Chondrocyte (in vitro differentiated cells): ENCODE data around the gene PCK1. TPM values are rescaled to one million over a fixed set of nuclear protein-coding genes. Genes with fewer than 3 reads are reported as not detected.

Experiments
- DNase-seq: peaks from one replicate; pipeline ENCODE4 v3.0.0; 2021; ENCODE audit warnings: mixed read lengths, low spot score
- H3K27ac Mint-ChIP-seq: one replicate; pipeline ENCODE4 v1.8.0; 2021; ENCODE audit warnings: mild to moderate bottlenecking, moderate library complexity, mixed read lengths; ENCODE audit not compliant: unreplicated experiment
- H3K27me3 Mint-ChIP-seq: 2 replicates; pipeline ENCODE4 v1.8.0; 2021; ENCODE audit warnings: low read depth, mixed read lengths
- H3K36me3 Mint-ChIP-seq: 2 replicates; pipeline ENCODE4 v1.8.0; 2021; ENCODE audit warnings: low read depth, mixed read lengths
- H3K4me1 Mint-ChIP-seq: 2 replicates; pipeline ENCODE4 v1.8.0; 2021; ENCODE audit warnings: low read depth, mild to moderate bottlenecking, mixed read lengths
- H3K4me3 Mint-ChIP-seq: one replicate; pipeline ENCODE4 v1.8.0; 2021; ENCODE audit warnings: mild to moderate bottlenecking, moderate library complexity, mixed read lengths; ENCODE audit not compliant: unreplicated experiment
- H3K9me3 Mint-ChIP-seq: 2 replicates; pipeline ENCODE4 v1.8.0; 2021; ENCODE audit warnings: low read depth, mixed read lengths
- CTCF ChIP-seq: fragments of 200-600 bp; sonication (generic); IDR thresholded peaks from 2 replicates; pipeline ENCODE4 v1.5.0; 2021; ENCODE audit warnings: antibody characterized with exemption, mild to moderate bottlenecking, moderate library complexity
- total RNA-seq: library from RNA; stranded (reverse); gene quantifications from 3 replicates; pipeline ENCODE4 v1.2.1, GENCODE V29; 2021

PCK1 gene
- total RNA-seq, 1 donor from 2014 or later, result not detected

GRCh38 chr20:57526087-57526884 is 34.6 kb upstream of the PCK1 start:
- no peak overlapping the region for H3K4me3 Mint-ChIP-seq
- H3K27me3 Mint-ChIP-seq, result peaks cover 9% of the 10 kb centered on the region
- DNase-seq, result no peak
- no peak overlapping the region for H3K27ac Mint-ChIP-seq
- H3K4me1 Mint-ChIP-seq, result no peaks in the 10 kb centered on the region
- TF ChIP-seq CTCF, result peak; percentile 31
- no peaks in the 10 kb centered on the region for H3K9me3 Mint-ChIP-seq
- H3K36me3 Mint-ChIP-seq, result no peaks in the 10 kb centered on the region

DNA sequence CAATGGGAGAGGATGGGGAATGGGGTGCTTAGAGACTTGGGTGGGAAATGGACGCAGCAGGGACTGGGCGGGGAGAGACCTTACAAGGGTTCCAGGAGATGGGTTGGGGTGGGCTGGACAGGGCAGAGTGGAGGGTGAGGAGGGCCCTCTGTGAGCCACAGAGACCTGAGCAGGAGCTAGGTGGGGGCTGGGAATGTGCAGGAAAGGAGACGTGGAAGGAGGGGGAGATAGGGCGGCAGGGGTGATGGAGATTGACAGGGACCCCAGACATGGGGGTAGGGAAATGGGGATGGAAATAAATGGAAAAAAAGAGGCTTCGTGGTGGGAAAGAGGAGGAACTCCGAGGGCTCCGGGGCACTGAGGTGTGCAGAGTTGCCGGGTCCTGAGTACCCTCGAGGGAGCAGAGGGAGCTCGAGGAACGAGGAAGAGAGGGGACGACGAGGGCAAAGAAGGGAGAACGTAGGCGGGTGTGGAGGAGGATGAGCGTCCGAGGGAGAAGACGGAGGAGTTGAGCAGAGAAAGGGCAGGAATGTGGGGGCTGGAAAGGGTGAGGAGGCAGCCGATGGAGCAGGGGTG is 33.9 kb upstream of the PCK1 start:
- H3K27me3 Mint-ChIP-seq, result peaks cover 9% of the 10 kb centered on the region
- no peaks in the 10 kb centered on the region for H3K36me3 Mint-ChIP-seq
- H3K4me1 Mint-ChIP-seq, result no peaks in the 10 kb centered on the region
- H3K9me3 Mint-ChIP-seq, result no peaks in the 10 kb centered on the region
- no peak overlapping the region for H3K4me3 Mint-ChIP-seq
- TF ChIP-seq CTCF, result peak; percentile 23
- H3K27ac Mint-ChIP-seq, result no peak overlapping the region
- no peak for DNase-seq

DNA sequence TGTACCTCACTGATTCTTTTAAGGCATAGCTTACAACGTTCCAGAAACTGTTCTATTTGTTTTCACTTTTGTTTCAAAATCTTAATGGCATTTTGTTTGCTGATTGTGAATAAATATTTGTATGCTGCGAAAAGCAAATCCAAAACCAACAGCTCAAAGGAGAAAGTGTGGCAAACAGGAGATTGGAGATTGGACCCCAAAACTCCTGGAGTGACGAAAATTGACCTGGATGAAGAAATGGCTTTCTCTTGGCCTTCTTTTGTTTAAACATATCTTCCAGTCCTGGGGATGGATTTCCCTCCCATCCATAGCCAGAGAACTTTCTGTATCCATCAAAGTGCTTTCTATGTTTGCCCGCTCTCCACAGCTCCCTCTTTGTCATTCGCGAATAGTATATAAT is 33.2 kb upstream of the PCK1 start:
- Mint-ChIP-seq H3K4me1 (no peaks in the 10 kb centered on the region), H3K9me3 (peaks cover 1% of the 10 kb centered on the region), H3K27ac (no peak overlapping the region), H3K4me3 (no peak overlapping the region), H3K36me3 (peaks cover 1% of the 10 kb centered on the region), H3K27me3 (peaks cover 15% of the 10 kb centered on the region)
- DNase-seq, result no peak
- TF ChIP-seq CTCF, result no peak

DNA sequence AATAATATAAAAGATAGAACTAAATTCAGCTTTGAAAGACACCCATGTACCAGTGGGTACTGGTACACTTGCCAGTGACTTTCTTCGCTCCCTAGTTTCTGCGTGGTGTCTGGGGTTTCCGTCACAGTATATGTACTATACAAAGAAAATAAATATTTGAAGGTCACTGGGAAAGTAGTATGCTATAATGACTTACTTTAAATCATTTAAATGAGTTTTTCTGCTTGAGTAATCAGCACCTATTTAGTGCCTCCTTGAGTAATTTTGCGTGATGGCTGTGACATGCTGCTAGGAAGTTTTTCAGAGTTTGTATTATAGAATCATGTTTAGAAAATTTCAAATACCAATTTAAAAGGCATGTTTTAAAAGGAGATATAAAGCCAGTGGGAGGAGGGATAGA is 32.8 kb upstream of the PCK1 start:
- peaks cover 18% of the 10 kb centered on the region for H3K27me3 Mint-ChIP-seq
- DNase-seq, result no peak
- no peak overlapping the region for H3K27ac Mint-ChIP-seq
- H3K4me3 Mint-ChIP-seq, result no peak overlapping the region
- H3K36me3 Mint-ChIP-seq, result peaks cover 2% of the 10 kb centered on the region
- peaks cover 4% of the 10 kb centered on the region for H3K9me3 Mint-ChIP-seq
- TF ChIP-seq CTCF, result no peak
- H3K4me1 Mint-ChIP-seq, result no peaks in the 10 kb centered on the region

DNA sequence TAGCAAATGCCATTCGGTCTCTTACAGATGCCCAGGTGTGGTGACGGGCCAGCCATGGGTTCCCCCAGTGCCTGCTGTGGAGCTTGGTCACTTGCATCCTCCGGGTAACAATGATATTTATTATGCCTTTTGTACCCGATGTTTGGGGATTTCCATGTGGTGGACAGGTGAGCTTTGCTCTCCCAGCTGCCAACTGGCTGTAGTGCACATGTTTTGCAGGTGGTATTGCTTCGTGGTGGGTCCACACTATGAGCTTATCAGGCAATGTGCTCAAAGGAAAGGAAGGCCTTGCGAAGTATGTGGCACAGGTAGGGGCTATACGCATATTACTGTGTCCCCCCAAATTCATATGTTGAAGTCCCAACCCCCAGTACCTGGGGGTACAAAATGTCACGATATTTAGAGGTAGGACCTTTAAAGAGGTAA is 31.7 kb upstream of the PCK1 start:
- peaks cover 9% of the 10 kb centered on the region for H3K9me3 Mint-ChIP-seq
- peaks cover 5% of the 10 kb centered on the region for H3K36me3 Mint-ChIP-seq

More for the DNA sequence above, 31.7 kb upstream of the PCK1 start:
- Mint-ChIP-seq H3K27ac (no peak overlapping the region), H3K4me1 (no peaks in the 10 kb centered on the region), H3K4me3 (no peak overlapping the region), H3K27me3 (peaks cover 24% of the 10 kb centered on the region)
- DNase-seq, result no peak
- TF ChIP-seq CTCF, result no peak
